ENCODE data around the gene CACNA1I. TPM values are rescaled to one million over a fixed set of nuclear protein-coding genes. Genes with fewer than 3 reads are reported as not detected.

CACNA1I gene
- total RNA-seq, 2 experiments from 2014 or later = 29.2 to 30.1 TPM

DNA sequence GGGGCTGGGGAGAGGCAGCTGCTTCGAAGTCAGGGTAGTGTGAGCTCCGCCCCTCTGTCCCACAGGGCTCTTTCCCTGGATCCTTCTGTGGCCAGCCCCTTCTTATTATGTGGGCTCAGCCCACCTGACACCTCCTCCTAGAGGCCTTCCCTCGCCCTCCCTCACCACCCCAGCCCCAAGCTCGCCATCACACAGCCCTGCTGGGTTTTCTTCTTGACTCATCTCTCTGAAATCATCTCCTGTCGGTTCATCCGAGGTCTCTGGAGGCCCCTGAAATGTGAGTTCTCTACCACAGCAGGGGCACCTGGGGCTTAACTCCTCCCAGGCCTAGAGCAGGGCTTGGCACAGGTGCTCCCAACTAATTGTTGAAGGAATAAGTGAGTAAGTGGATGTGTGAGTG is 65.2 kb downstream of the CACNA1I start:
- POLR2A ChIA-PET = no interaction called here
- H3K27me3 Mint-ChIP-seq = no peaks in the 10 kb centered on the region
- ATAC-seq (ENCODE audit: poor library complexity) (no peak), DNase-seq (no peak)
- H3K27ac Mint-ChIP-seq = no peak overlapping the region
- CTCF ChIA-PET = no interaction called here
- no peaks in the 10 kb centered on the region for H3K4me1 Mint-ChIP-seq (ENCODE audit: low read depth)
- intact Hi-C loops (cut with DNase I, micrococcal nuclease) = no loop called here
- Histone ChIP-seq H3K27ac (ENCODE audit: low read depth in 1 of 2, low read length in 2 of 2) (no peak overlapping the region), H3K36me3 (ENCODE audit: insufficient read depth, low read length) (no peaks in the 10 kb centered on the region), H3K4me3 (ENCODE audit: low read length) (no peak overlapping the region), H3K27me3 (ENCODE audit: control insufficient read depth in 1 of 2, insufficient read depth in 2 of 2, low read length in 2 of 2) (no peaks in the 10 kb centered on the region), H3K9me3 (ENCODE audit: control insufficient read depth in 1 of 2, insufficient read depth in 1 of 2, low read length in 2 of 2) (peaks cover 0 to 7% of the 10 kb centered on the region in 2 experiments), H3K4me1 (ENCODE audit: insufficient read depth, low read length) (peaks cover 4% of the 10 kb centered on the region)
- no peak overlapping the region for H3K4me3 Mint-ChIP-seq
- H3K9me3 Mint-ChIP-seq = peaks cover 3% of the 10 kb centered on the region
- H3K36me3 Mint-ChIP-seq (ENCODE audit: low read depth) = no peaks in the 10 kb centered on the region
- TF ChIP-seq CTCF (IDR thresholded peaks at IDR 0.05) = no peak

- H3K4me1 ChIP-seq (ENCODE audit: insufficient read depth, low read length) = no peaks in the 10 kb centered on the region
- H3K36me3 ChIP-seq (ENCODE audit: insufficient read depth, low read length) = no peaks in the 10 kb centered on the region
- no peak overlapping the region for H3K4me3 Mint-ChIP-seq
- no peak overlapping the region for H3K27ac Mint-ChIP-seq
- no peak overlapping the region for H3K27ac ChIP-seq (ENCODE audit: low read depth in 1 of 2, low read length in 2 of 2)
- no peaks in the 10 kb centered on the region for H3K36me3 Mint-ChIP-seq (ENCODE audit: low read depth)
- ChIA-PET POLR2A (no interaction called here), CTCF (no interaction called here)
- H3K4me3 ChIP-seq (ENCODE audit: low read length) = no peak overlapping the region
- ATAC-seq (ENCODE audit: poor library complexity) (no peak), DNase-seq (no peak)
- no peaks in the 10 kb centered on the region for H3K4me1 Mint-ChIP-seq (ENCODE audit: low read depth)
- no peaks in the 10 kb centered on the region for H3K27me3 Mint-ChIP-seq
- H3K27me3 ChIP-seq (ENCODE audit: control insufficient read depth in 1 of 2, insufficient read depth in 2 of 2, low read length in 2 of 2) = peaks cover 0 to 2% of the 10 kb centered on the region in 2 experiments
- H3K9me3 ChIP-seq (ENCODE audit: control insufficient read depth in 1 of 2, insufficient read depth in 1 of 2, low read length in 2 of 2) = peaks cover 0 to 7% of the 10 kb centered on the region in 2 experiments
- intact Hi-C loops (cut with DNase I, micrococcal nuclease) = no loop called here
- no peak for TF ChIP-seq CTCF (IDR thresholded peaks at IDR 0.05)
- H3K9me3 Mint-ChIP-seq = peaks cover 3% of the 10 kb centered on the region
These were observed 68.4 kb downstream of the CACNA1I start for GRCh38 chr22:39638958-39639357.

DNA sequence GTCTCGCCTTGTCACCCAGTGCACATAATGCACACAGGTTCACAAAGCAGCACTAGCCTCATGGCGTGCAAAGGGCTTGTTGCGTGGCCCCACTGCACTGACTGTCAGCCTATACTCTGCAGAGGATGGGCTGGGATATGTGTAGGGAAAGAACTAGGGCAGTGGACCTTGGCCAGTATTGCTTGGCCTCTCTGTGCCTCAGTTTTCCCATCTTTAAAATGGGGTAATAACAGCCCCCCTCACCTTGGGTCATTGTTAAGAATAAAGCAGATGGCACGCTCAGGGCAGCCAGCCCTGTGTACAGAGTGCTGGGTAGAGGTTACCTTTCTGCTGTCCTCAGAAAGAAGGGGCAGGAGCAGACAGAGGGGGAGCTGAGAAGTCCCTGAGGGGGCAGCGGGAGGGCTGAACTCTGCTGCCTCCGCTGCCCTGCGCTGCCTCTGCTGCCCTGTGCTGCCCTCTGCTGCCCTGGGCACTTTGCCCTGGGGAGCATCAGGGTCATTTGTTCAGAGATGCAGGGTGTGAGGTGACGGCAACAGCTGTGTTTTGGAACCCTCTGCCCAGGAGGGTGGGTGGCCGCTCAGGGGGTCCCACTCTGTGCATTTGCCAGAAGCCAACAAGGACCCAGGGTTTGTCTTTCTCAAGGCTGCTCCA is 71.2 kb downstream of the CACNA1I start:
- TF ChIP-seq CTCF (IDR thresholded peaks at IDR 0.05) = no peak
- Histone ChIP-seq H3K36me3 (ENCODE audit: insufficient read depth, low read length) (no peaks in the 10 kb centered on the region), H3K4me3 (ENCODE audit: low read length) (no peak overlapping the region), H3K9me3 (ENCODE audit: control insufficient read depth in 1 of 2, insufficient read depth in 1 of 2, low read length in 2 of 2) (peaks cover 0 to 7% of the 10 kb centered on the region in 2 experiments), H3K4me1 (ENCODE audit: insufficient read depth, low read length) (no peaks in the 10 kb centered on the region), H3K27me3 (ENCODE audit: control insufficient read depth in 1 of 2, insufficient read depth in 2 of 2, low read length in 2 of 2) (peaks cover 0 to 4% of the 10 kb centered on the region in 2 experiments), H3K27ac (ENCODE audit: low read depth in 1 of 2, low read length in 2 of 2) (no peak overlapping the region)
- no peaks in the 10 kb centered on the region for H3K27me3 Mint-ChIP-seq
- no peak overlapping the region for H3K4me3 Mint-ChIP-seq
- DNase-seq (no peak), ATAC-seq (ENCODE audit: poor library complexity) (no peak)
- intact Hi-C loops (cut with DNase I, micrococcal nuclease) = loop anchor here in 1 of 2 experiments (5.0 kb wide), 1 partner anchor 76 kb away; no protein-coding TSS in a partner anchor
- CTCF ChIA-PET = no interaction called here
- no peaks in the 10 kb centered on the region for H3K36me3 Mint-ChIP-seq (ENCODE audit: low read depth)
- POLR2A ChIA-PET = no interaction called here
- H3K27ac Mint-ChIP-seq = no peak overlapping the region
- peaks cover 3% of the 10 kb centered on the region for H3K9me3 Mint-ChIP-seq
- no peaks in the 10 kb centered on the region for H3K4me1 Mint-ChIP-seq (ENCODE audit: low read depth)
